Ovary (tissue), 3 donors: Measurements from ENCODE around the gene DPYSL3.

Experiments
- EP300 ChIP-seq: sonication (generic); formaldehyde crosslinking; IDR thresholded peaks from one replicate; pipeline ENCODE4 v1.6.1; 2017; ENCODE audit warnings: antibody characterized with exemption
- POLR2A ChIP-seq: fragments of 450-650 bp; IDR thresholded peaks from one replicate; pipeline ENCODE4 v1.6.1; 2017; ENCODE audit warnings: antibody characterized with exemption, mild to moderate bottlenecking, moderate library complexity
- TF ChIP-seq, protein P1 (sequence below), 3 donors: fragments of 450-650 bp in 2 of 3; fragments of 200-600 bp in 1 of 3; IDR thresholded peaks; one replicate each; pipeline versions ENCODE4 v1.5.1 to v1.8.0; 2016 to 2022; ENCODE audit warnings: antibody characterized with exemption in 3 of 3, mild to moderate bottlenecking in 1 of 3
- donor health status: DM: no; HTN: no; CAD: no.

DNA sequence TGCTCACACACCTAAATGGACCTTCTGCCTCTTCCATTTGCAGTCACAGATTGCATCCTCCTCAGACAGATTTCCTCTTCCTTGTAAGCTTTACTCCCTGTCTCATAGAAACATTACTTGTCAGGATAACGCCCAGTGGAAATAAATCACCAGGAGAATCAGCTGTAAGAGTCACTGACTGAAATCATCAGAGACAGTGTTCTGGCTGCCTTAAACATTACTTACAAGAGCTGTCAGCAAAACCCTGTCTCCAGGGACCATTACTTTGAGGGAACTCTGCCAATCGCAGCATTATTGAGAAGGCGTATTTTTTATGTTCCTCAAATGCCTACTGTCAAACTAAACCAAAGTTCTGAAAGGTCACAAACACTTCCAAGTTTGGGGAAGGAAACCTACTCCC is 5.9 kb downstream of the DPYSL3 start:
- TF ChIP-seq, protein P1, sequence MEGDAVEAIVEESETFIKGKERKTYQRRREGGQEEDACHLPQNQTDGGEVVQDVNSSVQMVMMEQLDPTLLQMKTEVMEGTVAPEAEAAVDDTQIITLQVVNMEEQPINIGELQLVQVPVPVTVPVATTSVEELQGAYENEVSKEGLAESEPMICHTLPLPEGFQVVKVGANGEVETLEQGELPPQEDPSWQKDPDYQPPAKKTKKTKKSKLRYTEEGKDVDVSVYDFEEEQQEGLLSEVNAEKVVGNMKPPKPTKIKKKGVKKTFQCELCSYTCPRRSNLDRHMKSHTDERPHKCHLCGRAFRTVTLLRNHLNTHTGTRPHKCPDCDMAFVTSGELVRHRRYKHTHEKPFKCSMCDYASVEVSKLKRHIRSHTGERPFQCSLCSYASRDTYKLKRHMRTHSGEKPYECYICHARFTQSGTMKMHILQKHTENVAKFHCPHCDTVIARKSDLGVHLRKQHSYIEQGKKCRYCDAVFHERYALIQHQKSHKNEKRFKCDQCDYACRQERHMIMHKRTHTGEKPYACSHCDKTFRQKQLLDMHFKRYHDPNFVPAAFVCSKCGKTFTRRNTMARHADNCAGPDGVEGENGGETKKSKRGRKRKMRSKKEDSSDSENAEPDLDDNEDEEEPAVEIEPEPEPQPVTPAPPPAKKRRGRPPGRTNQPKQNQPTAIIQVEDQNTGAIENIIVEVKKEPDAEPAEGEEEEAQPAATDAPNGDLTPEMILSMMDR (IDR thresholded peaks at IDR 0.05), result no peak
- no peak for TF ChIP-seq POLR2A
- TF ChIP-seq EP300, result no peak
